Measurements from ENCODE around the gene TEKT4.
"Not testable (repeated sequence)": the region's sequence is repeated elsewhere in the genome, so short reads cannot be mapped to it uniquely, and the experiment has no call there.

TEKT4 gene, protein sequence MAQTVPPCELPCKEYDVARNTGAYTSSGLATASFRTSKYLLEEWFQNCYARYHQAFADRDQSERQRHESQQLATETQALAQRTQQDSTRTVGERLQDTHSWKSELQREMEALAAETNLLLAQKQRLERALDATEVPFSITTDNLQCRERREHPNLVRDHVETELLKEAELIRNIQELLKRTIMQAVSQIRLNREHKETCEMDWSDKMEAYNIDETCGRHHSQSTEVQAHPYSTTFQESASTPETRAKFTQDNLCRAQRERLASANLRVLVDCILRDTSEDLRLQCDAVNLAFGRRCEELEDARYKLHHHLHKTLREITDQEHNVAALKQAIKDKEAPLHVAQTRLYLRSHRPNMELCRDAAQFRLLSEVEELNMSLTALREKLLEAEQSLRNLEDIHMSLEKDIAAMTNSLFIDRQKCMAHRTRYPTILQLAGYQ

DNA sequence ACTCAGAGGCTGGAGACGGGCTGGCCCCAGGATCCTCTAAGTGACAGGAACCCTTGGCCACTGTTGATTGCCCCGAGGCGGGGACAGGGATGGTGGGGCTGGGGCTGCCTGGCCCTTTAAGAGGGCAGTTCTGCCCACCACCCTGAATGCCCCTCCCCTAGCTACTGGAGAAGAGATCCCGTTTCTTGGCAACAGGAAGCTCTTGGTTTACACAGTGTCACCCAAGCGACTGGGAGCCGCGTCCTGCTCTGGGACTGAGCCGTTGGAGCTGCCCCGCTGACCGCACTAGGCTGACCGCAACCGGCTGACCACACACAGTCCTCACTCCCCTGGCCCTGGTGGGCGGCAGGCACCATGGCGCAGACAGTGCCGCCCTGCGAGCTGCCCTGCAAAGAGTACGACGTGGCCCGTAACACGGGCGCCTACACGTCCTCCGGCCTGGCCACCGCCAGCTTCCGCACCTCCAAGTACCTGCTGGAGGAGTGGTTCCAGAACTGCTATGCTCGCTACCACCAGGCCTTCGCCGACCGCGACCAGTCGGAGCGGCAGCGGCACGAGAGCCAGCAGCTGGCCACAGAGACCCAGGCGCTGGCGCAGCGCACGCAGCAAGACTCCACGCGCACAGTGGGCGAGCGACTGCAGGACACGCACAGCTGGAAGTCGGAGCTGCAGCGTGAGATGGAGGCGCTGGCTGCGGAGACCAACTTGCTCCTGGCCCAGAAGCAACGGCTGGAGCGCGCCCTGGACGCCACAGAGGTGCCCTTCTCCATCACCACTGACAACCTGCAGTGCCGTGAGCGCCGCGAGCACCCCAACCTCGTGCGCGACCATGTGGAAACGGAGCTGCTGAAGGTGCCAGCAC lies at the start of gene TEKT4:
TSS of gene TEKT4 (plus strand) at position 205 of the 862 bp plus-strand sequence. CDS start at position 355, 150 bp downstream.
- peak; percentile 37 for DNase-seq

DNA sequence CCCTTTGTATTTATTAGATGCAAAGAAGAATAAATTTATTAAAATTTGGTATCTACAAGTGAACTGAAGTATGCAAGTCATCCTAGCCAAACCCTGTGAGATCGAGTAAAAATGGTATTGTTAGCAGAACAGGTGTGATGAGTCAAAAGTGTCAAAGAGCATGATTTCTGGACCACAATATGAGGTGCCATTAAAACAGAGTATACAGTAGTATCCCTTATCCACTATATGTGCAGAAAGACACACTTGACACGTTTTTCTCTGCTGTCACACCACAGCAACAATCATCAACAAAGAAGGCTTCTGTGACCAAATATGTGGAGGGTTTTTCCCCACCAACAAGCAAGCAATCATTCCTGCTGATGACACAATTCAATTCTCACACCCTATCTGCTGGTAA lies 32.0 kb upstream of the TEKT4 start:
- DNase-seq, result not testable (repeated sequence)

DNA sequence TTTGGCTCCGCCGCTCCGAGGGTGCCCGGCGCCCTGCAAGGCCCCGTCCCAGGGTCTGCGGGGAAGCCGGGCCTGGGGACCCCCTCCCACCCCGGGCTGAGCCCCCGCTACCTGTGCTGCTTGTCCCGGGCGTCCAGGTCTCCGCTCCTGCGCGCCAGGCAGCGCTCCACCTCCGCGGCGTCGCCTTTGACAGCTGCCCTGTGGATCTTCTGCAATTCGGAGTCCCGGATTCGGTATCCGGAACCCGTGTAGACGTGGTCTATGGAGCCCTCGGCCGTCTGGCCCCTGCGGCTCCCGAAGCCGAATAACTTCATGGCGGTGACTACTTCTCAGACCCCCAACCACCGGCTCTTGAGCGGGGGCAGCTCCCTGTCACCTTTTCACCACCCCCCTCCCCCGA lies 14.4 kb upstream of the TEKT4 start:
- DNase-seq, result not testable (repeated sequence)

DNA sequence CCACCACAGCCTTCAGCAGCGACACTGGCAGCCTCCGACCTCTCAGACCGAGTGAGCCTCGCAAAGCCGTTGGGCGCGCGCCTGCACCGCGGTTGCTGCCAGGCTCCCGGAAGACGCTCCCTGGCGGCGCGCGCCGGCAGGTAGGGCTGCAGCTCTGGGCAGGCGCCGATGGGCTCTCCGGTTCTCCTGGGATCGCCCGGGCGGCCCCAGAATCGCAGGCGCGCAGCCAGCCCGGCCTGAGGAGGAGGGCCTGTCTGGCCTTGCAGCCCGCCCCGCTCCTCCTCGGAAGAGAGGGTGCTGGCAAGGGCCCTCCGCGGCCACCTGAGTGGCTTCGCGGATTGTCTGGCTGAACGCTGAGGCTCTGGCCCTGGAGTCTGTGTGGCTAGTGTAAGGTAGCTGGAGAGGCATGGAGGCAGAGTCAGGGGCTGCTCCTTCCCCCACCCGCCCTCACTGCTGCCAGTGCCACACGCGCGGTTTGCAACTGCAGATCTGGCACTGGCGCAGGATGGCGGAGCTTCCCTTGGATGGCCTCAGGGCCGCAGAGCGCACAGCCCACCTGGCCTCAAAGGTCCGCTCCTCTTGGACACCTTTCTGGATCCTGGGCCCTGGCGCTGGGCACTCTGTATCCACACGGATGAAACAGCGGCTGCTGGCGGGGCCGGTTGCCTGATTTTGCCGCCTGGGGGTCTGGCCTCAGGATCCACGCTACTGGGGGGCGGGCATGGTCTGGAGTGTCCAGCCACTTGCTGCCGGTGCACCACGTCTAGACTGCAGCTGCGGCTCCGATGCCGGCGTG lies 13.7 kb upstream of the TEKT4 start:
- peak; percentile 0 for DNase-seq

DNA sequence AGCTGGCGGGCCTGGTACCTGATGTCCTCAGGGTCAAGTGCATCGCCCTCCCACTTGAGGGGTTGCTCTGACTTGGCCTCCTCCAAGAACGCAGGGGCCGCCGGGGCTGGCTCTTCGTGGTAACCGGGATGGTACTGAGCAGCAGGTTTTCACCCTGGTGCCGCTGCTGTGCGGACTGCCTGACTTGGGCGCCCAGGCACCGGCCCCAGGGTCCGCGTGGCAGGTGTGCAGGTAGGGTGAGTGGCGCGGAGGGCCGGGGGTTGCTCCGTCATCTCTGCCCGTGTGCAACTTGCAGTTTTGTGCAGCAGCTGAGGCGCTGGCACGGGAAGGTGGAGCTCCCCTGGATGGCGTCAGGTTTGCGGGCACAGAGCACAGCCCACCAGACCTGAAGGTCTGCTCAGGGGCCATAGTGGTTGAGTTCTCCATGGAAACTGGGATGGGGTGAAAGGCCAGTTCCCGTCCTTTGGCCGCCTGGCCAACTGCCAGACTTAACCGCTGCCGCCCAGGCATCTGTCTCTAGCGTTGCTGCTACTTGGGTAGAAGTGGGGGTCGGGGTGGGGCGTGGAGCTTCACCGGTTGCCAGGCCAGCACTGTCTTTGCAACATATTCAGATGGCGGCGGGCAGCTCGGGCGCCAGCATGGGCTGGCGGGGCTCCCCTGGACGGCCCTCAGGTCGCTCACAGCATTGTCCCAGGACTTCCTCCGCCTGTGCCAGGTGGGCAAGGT lies 12.9 kb upstream of the TEKT4 start:
- DNase-seq, result not testable (repeated sequence)

DNA sequence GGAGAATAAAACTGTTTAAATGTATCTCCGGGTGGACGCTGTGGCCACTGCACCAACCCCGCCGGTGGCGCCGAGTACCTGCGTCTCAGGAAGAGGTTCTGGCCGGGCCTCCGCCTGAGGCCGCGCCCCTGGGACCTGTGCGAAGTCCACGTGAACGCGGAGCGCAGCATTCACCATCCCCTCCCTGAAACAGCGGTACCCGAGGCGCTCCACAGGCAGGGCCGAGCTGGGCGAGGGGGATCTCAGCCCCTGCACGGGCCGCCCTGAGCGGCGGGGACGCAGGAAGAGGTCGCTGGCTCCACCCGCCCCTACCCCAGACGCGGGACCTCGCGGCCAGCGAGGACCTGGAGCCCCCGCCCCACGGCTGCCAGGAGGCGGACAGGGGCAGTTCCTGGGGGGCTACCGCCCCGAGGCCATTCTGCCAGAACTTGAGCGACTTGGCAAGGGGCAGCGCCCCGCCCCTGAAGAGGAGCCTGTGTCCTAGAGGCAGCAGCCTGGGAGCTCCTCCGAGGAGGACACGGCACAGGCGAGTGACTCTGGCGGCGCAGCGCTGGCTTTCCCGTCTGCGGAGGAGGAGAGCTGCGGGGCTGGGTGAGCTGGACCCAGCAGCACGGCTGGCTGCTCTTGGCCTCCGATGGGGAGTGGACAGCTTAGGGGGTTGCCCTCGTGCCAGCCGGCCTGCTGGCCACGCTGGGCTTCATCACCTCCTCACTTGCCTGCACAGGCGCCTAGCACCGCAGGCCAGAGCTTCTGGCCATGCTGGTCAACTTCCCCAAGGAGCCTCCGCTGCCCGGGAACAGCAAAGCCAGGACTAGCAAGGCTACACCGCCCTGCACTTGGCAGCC lies 9.7 kb upstream of the TEKT4 start:
- DNase-seq, result peak; percentile 1

DNA sequence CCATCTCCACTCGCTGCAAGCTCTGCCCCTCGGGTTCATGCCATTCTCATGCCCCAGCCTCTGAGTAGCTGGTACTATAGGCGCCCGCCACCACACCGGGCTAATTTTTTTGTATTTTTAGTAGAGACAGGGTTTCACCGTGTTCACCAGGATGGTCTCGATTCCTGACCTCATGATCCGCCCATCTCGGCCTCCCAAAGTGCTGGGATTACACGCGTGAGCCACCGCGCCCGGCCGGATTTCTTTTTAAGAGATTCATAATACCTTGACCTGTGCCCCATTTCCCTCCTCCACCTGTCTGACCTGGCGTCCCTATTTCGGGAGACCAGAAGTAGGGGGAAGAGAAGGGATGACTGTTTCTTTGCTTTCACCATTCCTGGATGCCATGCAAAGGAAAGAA lies 8.3 kb upstream of the TEKT4 start:
- not testable (repeated sequence) for DNase-seq

DNA sequence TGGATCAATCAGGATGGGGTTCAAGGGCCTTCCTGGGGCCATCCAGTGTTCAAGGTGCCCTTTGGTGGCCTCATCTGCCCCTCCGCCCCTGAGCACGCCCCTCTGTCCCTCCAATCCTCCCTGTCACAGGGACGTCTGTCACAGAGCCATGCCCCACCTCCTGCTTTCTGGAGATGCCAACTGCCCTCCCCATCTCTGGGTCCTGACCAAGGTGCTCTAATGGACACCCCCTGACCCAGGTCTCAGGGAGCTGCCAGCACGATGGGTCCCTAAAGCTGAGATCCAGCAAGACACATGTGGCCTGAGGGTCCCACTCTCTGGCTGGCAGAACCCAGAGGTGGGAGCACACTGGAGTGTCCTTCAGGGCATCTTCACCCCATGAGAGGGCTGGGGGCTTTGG lies 2.1 kb upstream of the TEKT4 start:
- DNase-seq, result no peak

DNA sequence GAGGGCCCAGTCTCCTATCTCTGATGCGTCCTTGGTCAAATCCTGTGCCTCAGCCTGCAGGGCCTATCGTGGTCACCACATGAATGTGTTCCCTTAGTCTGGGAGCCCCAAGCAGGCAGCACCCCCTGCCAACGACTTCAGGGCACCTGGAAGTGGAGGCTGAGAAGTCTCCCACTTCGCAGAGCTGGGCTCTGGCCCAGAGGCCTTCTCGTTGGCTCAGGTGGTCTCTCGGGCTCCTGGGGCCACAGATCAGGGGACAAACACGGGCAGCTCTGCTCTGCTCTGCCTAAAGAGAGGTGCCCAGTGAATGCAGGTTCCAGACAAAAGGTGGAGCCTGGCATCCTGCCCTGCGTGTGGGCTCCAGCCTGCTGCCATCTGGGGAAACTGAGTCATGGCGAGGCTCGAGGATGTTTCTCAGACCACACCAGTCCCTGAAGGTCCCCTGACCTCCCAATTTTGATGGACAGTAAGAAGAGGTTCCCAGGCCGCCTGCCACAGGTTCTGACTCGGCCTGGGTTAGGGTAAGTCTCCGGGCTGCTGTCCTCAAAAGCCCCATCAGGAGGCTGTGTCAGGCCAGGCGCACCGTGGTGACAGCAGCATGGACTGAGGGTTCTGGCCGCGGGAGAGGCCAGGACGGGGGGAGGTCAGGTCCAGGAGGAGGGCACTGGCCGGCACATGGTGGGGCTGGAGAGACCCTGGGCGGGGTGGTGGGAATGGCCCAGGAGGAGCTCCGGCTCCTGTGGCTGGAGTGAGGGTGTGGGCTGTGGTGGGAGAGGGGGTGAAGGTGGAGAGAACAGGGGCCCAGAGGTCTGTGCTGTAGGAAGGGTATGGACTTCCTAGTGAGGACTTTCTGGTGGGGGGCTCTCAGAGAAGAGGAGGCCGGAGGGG lies 1.4 kb upstream of the TEKT4 start:
- DNase-seq, result no peak

DNA sequence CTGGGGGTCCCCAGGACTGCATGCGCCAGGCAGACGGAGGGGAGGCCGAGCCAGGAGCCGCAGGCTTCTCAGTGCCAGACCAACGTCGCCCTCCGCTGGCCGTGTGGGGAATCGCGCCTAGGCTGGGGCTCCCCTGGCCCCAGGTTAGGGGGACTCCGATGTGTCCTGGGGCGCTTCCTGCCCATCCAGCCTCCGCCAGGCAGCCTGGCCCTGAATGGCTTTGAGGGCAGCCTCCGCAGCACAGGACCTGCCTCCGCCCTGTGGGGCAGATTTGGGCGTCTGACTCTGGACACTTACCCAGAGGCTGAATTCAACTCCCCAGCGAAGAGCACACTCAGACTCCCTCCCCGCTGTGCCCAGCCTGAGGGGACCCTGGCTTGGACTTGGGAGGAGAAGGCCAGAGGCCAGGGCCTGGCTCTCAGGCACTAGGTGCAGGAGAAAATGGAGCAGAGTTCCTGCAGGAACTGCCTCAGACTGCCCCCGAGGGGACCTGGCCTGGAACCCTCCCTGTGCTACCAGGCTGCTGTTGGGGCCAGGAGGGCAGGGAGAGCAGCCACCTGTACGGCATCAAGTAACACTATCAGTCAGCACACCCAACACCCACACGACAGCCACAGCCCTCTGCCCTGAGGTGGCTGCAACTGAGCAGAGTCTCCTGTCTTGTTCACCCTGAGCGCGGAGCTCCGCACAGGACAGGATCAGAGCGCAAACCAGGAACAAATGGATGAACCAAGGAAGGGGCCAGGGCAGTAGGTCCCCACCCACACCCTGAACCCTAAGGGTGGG lies 597 bp upstream of the TEKT4 start:
- no peak for DNase-seq

DNA sequence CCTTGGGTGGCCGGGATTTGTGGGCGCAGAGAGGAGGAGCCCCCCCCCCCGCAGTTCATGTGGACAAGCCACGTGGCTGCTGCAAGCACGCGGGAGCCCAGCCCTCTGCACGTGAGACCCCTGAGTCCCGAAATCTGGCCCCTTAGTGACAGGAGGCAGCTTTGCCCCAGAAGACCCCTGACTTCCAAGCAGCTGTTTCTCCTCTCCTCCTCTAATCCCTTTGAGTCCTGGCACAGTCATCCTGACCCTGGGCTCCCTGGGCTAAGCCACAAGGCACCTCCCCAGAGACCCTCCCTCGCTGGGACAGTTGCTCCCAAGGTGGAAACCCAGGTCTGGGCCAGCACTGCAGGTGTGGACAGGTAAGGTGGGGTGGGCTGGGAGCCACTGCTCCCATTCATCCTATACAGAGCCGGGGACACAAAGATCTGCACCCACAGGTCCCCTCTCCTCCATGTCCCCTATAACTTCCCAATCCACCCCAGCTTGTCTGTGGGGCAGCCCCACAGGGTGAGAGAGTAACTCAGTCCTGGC lies 923 bp downstream of the TEKT4 start:
- DNase-seq, result no peak

DNA sequence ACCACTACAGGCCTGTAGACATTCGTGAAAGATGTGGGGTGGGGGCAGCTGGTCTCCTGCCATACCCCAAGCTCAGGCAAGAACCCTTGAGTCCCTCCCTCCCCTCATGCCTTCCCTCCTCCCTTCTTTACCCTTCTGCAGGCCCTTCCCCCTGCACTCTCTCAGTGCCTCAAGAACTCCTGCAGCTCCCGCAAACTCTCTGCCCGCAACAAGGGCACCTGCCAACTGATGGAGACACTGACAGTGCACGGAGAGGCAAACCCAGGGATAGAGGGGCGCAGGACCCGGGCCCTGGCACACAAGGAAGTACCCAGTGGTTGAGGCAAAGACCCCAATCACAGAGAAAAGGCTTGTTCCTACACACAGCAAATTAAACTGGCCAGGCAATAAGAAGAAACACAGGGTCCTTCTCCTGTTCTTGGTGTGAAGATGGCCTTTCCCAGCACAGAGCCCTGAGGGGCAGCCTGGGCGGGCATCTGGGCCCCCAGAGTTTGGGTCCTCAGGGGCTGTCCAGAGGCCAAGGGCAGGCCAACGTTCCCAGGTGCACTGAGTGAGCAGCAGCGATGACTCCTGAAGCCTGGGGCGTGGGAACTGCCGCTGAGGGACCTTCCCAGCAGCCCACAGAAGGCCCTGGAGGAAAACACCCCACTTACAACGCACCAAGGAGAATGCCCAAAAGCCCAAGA lies 1.6 kb downstream of the TEKT4 start:
- DNase-seq, result no peak

DNA sequence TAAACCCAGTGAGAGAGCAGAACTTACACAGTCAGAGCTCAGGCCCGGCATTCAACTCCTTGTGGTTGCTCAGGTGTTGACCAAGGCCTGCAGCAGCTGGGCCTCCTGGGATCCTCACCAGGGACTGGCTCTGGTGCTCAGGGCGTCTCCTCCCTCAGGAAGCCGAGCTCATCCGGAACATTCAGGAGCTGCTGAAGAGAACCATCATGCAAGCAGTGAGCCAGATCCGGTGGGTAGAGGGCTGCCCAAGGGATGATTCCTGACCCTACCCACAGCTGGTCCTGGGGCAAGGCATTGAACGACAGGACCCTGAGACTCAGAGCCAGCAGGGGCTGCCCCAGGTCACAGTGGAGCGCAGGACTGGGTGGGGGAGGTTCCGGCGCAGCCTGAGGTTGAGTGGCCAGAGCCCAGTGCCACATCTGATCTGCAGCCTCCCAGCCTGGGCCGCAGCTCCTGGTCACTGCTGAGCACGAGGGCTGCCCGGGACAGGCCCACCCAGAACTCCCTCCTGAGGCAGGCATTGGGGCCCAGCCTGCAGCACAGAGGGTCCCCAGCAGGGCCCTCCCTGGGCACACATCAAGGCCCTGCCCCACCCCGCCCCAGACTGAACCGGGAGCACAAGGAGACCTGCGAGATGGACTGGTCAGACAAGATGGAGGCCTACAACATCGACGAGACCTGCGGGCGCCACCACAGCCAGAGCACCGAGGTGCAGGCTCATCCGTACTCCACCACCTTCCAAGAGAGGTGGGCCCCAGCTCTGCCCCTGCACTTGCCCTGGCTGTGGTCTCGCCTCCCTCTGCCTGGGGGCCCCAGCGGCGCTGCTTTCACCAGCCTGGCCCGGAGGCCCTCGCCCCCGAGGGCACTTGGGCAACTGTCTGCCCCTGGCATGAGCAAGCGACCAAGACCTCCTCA lies 2.4 kb downstream of the TEKT4 start:
- no peak for DNase-seq

DNA sequence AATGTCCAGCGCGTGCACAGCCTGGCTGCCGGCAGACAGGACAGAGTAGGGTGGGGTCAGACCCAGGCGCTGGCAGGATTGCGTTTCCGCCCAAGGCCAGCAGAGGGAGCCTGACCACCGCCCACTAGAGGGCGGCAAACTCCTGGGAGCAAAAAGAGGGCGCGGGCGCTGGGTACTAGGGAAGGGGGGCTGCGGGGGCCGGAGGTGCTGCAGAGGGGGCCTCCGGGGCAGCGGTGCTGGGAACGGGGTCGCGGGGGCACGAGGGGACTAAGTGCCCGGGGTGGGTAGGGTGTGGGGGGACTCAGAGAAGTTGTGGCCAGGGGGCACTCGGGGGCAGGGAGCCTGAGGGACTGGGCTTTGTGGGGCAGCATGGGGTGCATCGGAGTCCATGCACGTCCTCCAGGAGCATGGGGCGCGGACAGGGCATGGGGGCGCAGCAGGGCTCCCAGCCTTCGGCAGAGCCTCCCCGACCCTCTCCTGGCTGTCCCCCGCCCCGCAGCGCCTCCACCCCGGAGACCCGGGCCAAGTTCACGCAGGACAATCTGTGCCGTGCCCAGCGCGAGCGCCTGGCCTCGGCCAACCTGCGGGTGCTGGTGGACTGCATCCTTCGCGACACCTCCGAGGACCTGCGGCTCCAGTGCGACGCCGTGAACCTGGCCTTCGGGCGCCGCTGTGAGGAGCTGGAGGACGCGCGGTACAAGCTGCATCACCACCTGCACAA lies 3.2 kb downstream of the TEKT4 start:
- peak; percentile 6 for DNase-seq

DNA sequence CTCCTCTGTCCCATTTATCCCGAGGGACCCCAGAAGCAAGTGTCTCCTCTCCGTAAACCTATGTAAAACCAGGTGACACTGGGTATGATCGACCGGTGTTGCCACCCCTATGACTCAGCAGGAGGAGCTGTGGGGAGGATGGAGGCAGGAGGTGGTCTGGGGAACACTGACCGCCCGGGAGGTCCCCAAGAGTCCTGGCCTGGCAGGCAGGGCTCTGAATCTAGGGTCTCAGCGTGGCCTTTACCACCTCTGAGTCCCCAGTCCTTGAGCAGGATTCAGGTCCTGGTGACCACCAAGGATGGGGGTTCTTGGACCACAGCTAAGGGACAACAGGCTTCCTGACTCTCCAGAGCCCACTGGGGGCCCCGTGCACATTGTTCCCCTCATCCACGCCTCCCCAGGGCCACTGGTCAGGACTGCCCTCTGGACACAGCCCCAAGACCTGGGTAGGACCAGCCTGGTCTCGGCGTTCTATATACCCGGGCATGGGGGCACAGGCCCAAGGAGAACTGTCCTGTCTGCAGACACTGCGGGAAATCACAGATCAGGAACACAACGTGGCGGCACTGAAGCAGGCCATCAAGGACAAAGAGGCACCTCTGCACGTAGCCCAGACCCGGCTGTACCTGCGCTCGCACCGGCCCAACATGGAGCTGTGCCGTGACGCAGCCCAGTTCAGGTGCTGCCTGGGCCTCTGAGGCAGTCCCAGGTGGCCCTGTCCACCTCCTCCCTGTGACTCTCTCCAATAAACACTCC lies 4.0 kb downstream of the TEKT4 start:
- DNase-seq, result no peak

Data from kidney glomerular epithelial cell (primary cell).